ENCODE results near the gene MOCOS. TPM values are rescaled to one million over a fixed set of nuclear protein-coding genes. Genes with fewer than 3 reads are reported as not detected.
A peak's percentile ranks its signal among the peaks of the same experiment; 100 is the strongest.

Gene MOCOS
- total and polyA plus RNA-seq, 10 donors: 0.13 to 2.7 (median 0.53) TPM

GRCh38 chr18:36186461-36187192 lies 670 bp upstream of the MOCOS start:
- peak overlapping the region; percentile 54 to 74 (median 70) for H3K4me3 ChIP-seq
- TF ChIP-seq POLR2A (IDR thresholded peaks at IDR 0.05) (no peak), CTCF (IDR thresholded peaks at IDR 0.05 in 8 of 11, conservative IDR thresholded peaks at IDR 0.05 in 3 of 11) (no peak), POLR2AphosphoS5 (IDR thresholded peaks at IDR 0.05) (no peak)
- H3K4me1 ChIP-seq: peaks cover 0 to 33% (median 20%) of the 10 kb centered on the region in 6 donors
- WGBS, 5 donors: 11 to 26% (median 11%) methylated on average over 30 to 47 of the region's 47 CpGs
- peak; percentile 80 for DNase-seq
- H3K27me3 ChIP-seq (replicated peaks in 1 of 7): peaks cover 0 to 43% (median 16%) of the 10 kb centered on the region in 7 donors
- peak overlapping the region in 1 of 8 donors; percentile 37 for H3K27ac ChIP-seq
- intact Hi-C loops (cut with DNase I; ENCODE audit: low total_unique reads): no loop called here
- no peaks in the 10 kb centered on the region for H3K9me3 ChIP-seq
- H3K36me3 ChIP-seq: no peaks in the 10 kb centered on the region

- peak overlapping the region in 1 of 8 donors; percentile 37 for H3K27ac ChIP-seq
Measured at GRCh38 chr18:36187826-36188721, 777 bp downstream of the MOCOS start.

GRCh38 chr18:36188916-36189315 lies 1.6 kb downstream of the MOCOS start:
- TF ChIP-seq POLR2AphosphoS5 (IDR thresholded peaks at IDR 0.05) (no peak), CTCF (IDR thresholded peaks at IDR 0.05 in 8 of 11, conservative IDR thresholded peaks at IDR 0.05 in 3 of 11) (no peak), POLR2A (IDR thresholded peaks at IDR 0.05) (no peak)
- no peak for DNase-seq
- Histone ChIP-seq H3K27me3 (replicated peaks in 1 of 7) (peaks cover 0 to 43% (median 16%) of the 10 kb centered on the region in 7 donors), H3K9me3 (no peaks in the 10 kb centered on the region), H3K27ac (no peak overlapping the region), H3K4me1 (peaks cover 0 to 33% (median 20%) of the 10 kb centered on the region in 6 donors), H3K4me3 (no peak overlapping the region), H3K36me3 (no peaks in the 10 kb centered on the region)
- WGBS, 5 donors: 66 to 86% (median 80%) methylated on average over 3 of the region's 3 CpGs
- intact Hi-C loops (cut with DNase I; ENCODE audit: low total_unique reads): no loop called here

More at GRCh38 chr18:36187826-36188721, 777 bp downstream of the MOCOS start:
- Histone ChIP-seq H3K9me3 (no peaks in the 10 kb centered on the region), H3K4me3 (peak overlapping the region; percentile 54 to 74 (median 70)), H3K4me1 (peaks cover 0 to 33% (median 20%) of the 10 kb centered on the region in 6 donors), H3K27me3 (replicated peaks in 1 of 7) (peaks cover 0 to 43% (median 16%) of the 10 kb centered on the region in 7 donors), H3K36me3 (no peaks in the 10 kb centered on the region)
- TF ChIP-seq POLR2A (IDR thresholded peaks at IDR 0.05): no peak
- no peak for TF ChIP-seq POLR2AphosphoS5 (IDR thresholded peaks at IDR 0.05)
- no peak for TF ChIP-seq CTCF (IDR thresholded peaks at IDR 0.05 in 8 of 11, conservative IDR thresholded peaks at IDR 0.05 in 3 of 11)
- WGBS, 5 donors: 37 to 48% (median 40%) methylated on average over 39 to 43 of the region's 43 CpGs
- intact Hi-C loops (cut with DNase I; ENCODE audit: low total_unique reads): no loop called here
- DNase-seq: peak; percentile 77
